Thyroid gland (tissue), 4 donors: ENCODE measurements around the gene KYAT1.
"Not testable (repeated sequence)": the region's sequence is repeated elsewhere in the genome, so short reads cannot be mapped to it uniquely, and the experiment has no call there.

ENCODE experiments used
- CTCF ChIP-seq, 6 experiments: fragments of 200-600 bp in 3 of 6; fragments of 450-650 bp in 3 of 6; sonication (generic) in 3 of 6; IDR thresholded peaks; one replicate each; pipeline ENCODE4 v1.5.1; 2016 to 2019; ENCODE audit warnings: antibody characterized with exemption in 6 of 6, mild to moderate bottlenecking in 2 of 6, inconsistent platforms in 1 of 6, moderate library complexity in 1 of 6
- POLR2A ChIP-seq, 2 donors: fragments of 450-650 bp; IDR thresholded peaks; one replicate each; pipeline ENCODE4 v1.6.1; 2017; ENCODE audit warnings: antibody characterized with exemption in 2 of 2, mild to moderate bottlenecking in 2 of 2, moderate library complexity in 1 of 2

GRCh38 chr9:128851779-128852600 lies 29.8 kb downstream of the KYAT1 start:
- peak; percentile 41 to 83 (median 70) for TF ChIP-seq CTCF (IDR thresholded peaks at IDR 0.05)
- not testable (repeated sequence) for TF ChIP-seq POLR2A (IDR thresholded peaks at IDR 0.05)
